Measurements from ENCODE around the gene NCF4. TPM values are rescaled to one million over a fixed set of nuclear protein-coding genes. Genes with fewer than 3 reads are reported as not detected.

The NCF4 gene
- total RNA-seq, 2 donors from 2014 or later, result not detected

- Histone ChIP-seq H3K27ac (ENCODE audit: low read depth, low read length) (no peak overlapping the region), H3K36me3 (ENCODE audit: control insufficient read depth, insufficient read depth, low read length) (no peaks in the 10 kb centered on the region), H3K9ac (ENCODE audit: extremely low read depth, low read length, poor library complexity, severe bottlenecking) (no peak overlapping the region), H3K4me3 (ENCODE audit: low read length) (no peak overlapping the region), H3K27me3 (ENCODE audit: control insufficient read depth, insufficient read depth, low read length, poor library complexity, severe bottlenecking) (peaks cover 5% of the 10 kb centered on the region), H3K4me1 (ENCODE audit: control insufficient read depth, insufficient read depth, low read length) (no peaks in the 10 kb centered on the region), H3K9me3 (ENCODE audit: control insufficient read depth, low read length) (no peaks in the 10 kb centered on the region)
- Mint-ChIP-seq H3K27me3 (ENCODE audit: insufficient read depth) (no peaks in the 10 kb centered on the region), H3K9me3 (no peaks in the 10 kb centered on the region), H3K4me1 (peaks cover 5% of the 10 kb centered on the region), H3K27ac (no peak overlapping the region), H3K36me3 (ENCODE audit: low read depth) (no peaks in the 10 kb centered on the region), H3K4me3 (no peak overlapping the region)
- no peak for DNase-seq
- WGBS, 2 experiments (ENCODE audit: insufficient coverage in 1 of 2, insufficient read length in 1 of 2), result 100% methylated on average over 1 of the region's 2 CpGs
- TF ChIP-seq CTCF (conservative IDR thresholded peaks at IDR 0.05), result no peak
Observed at GRCh38 chr22:36830601-36831000, 30.2 kb upstream of the NCF4 start.

- Histone ChIP-seq H3K27me3 (ENCODE audit: control insufficient read depth, insufficient read depth, low read length, poor library complexity, severe bottlenecking) (peaks cover 5% of the 10 kb centered on the region), H3K9ac (ENCODE audit: extremely low read depth, low read length, poor library complexity, severe bottlenecking) (no peak overlapping the region), H3K27ac (ENCODE audit: low read depth, low read length) (no peak overlapping the region), H3K4me3 (ENCODE audit: low read length) (no peak overlapping the region), H3K36me3 (ENCODE audit: control insufficient read depth, insufficient read depth, low read length) (no peaks in the 10 kb centered on the region), H3K9me3 (ENCODE audit: control insufficient read depth, low read length) (no peaks in the 10 kb centered on the region), H3K4me1 (ENCODE audit: control insufficient read depth, insufficient read depth, low read length) (no peaks in the 10 kb centered on the region)
- Mint-ChIP-seq H3K4me1 (no peaks in the 10 kb centered on the region), H3K4me3 (no peak overlapping the region), H3K27ac (no peak overlapping the region), H3K36me3 (ENCODE audit: low read depth) (no peaks in the 10 kb centered on the region), H3K27me3 (ENCODE audit: insufficient read depth) (no peaks in the 10 kb centered on the region), H3K9me3 (no peaks in the 10 kb centered on the region)
- no peak for DNase-seq
- no peak for TF ChIP-seq CTCF (conservative IDR thresholded peaks at IDR 0.05)
Observed at GRCh38 chr22:36831206-36831605, 29.6 kb upstream of the NCF4 start.

- 86 to 89% methylated on average over 1 to 3 of the region's 3 CpGs for WGBS, 2 experiments (ENCODE audit: insufficient coverage in 1 of 2, insufficient read length in 1 of 2)
- no peak for DNase-seq
- no peak overlapping the region for H3K27ac Mint-ChIP-seq
- Histone ChIP-seq H3K27ac (ENCODE audit: low read depth, low read length) (no peak overlapping the region), H3K4me1 (ENCODE audit: control insufficient read depth, insufficient read depth, low read length) (no peaks in the 10 kb centered on the region), H3K9me3 (ENCODE audit: control insufficient read depth, low read length) (no peaks in the 10 kb centered on the region), H3K4me3 (ENCODE audit: low read length) (no peak overlapping the region), H3K36me3 (ENCODE audit: control insufficient read depth, insufficient read depth, low read length) (no peaks in the 10 kb centered on the region), H3K27me3 (ENCODE audit: control insufficient read depth, insufficient read depth, low read length, poor library complexity, severe bottlenecking) (peaks cover 5% of the 10 kb centered on the region), H3K9ac (ENCODE audit: extremely low read depth, low read length, poor library complexity, severe bottlenecking) (no peak overlapping the region)
- no peaks in the 10 kb centered on the region for H3K27me3 Mint-ChIP-seq (ENCODE audit: insufficient read depth)
- TF ChIP-seq CTCF (conservative IDR thresholded peaks at IDR 0.05), result no peak
- no peaks in the 10 kb centered on the region for H3K36me3 Mint-ChIP-seq (ENCODE audit: low read depth)
- H3K4me1 Mint-ChIP-seq, result no peaks in the 10 kb centered on the region
- no peak overlapping the region for H3K4me3 Mint-ChIP-seq
- no peaks in the 10 kb centered on the region for H3K9me3 Mint-ChIP-seq
Observed at GRCh38 chr22:36831717-36832116, 29.1 kb upstream of the NCF4 start.

All from endodermal cell (in vitro differentiated cells).